Measurements from ENCODE around the gene MPP4. TPM values are rescaled to one million over a fixed set of nuclear protein-coding genes. Genes with fewer than 3 reads are reported as not detected.

MPP4 gene
- total and polyA plus RNA-seq, 10 of the 15 experiments (the other 5 are each of a cell fraction or from before 2014, with no cell fraction given): 0.03 to 0.14 (median 0.05) TPM; not detected in 4

DNA sequence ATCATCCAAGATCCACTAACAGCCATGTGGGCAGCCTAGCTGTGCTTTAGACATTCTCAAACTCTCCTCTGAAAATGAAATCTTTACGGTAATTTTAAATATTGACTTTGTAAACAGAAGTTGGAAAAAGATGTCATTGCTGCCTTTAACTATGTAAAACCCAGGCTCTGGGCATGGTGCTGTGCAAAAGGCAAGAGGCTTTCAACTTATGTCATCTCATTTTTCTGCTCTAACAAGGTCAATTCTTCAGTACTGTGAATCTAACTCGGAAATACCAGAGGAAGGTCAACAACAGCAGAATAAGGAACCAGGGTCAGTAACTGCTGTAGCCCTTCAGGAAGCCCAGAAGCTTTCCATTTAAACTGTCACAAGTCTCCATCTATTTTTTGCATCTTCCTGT, 37.0 kb upstream of the MPP4 start:
- FAIRE-seq (no peak), ATAC-seq (no peak)

More for the DNA sequence above, 37.0 kb upstream of the MPP4 start:
- H3K27me3 ChIP-seq (replicated peaks in 1 of 2; ENCODE audit: control insufficient read depth in 2 of 2, insufficient read depth in 2 of 2, low read length in 1 of 2): no peaks in the 10 kb centered on the region
- POLR2A ChIA-PET: no interaction called here
- TF ChIP-seq STAT3 (IDR thresholded peaks at IDR 0.05; ENCODE audit: low read depth, low read length) (no peak), MYB (IDR thresholded peaks at IDR 0.05; ENCODE audit: borderline replicate concordance, low read depth, low read length) (no peak), EGR1 (IDR thresholded peaks at IDR 0.05; ENCODE audit: borderline replicate concordance in 1 of 2, low read depth in 2 of 2, low read length in 2 of 2) (no peak), ZNF384 (IDR thresholded peaks at IDR 0.05; ENCODE audit: borderline replicate concordance, low read depth, low read length) (no peak), NRF1 (conservative IDR thresholded peaks at IDR 0.05; ENCODE audit: low read depth, low read length) (no peak), IKZF1 (conservative IDR thresholded peaks at IDR 0.05) (no peak)
- TF ChIP-seq, protein P1, sequence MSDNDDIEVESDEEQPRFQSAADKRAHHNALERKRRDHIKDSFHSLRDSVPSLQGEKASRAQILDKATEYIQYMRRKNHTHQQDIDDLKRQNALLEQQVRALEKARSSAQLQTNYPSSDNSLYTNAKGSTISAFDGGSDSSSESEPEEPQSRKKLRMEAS (IDR thresholded peaks at IDR 0.05; ENCODE audit: low read depth, low read length): no peak
- TF ChIP-seq, protein P2, sequence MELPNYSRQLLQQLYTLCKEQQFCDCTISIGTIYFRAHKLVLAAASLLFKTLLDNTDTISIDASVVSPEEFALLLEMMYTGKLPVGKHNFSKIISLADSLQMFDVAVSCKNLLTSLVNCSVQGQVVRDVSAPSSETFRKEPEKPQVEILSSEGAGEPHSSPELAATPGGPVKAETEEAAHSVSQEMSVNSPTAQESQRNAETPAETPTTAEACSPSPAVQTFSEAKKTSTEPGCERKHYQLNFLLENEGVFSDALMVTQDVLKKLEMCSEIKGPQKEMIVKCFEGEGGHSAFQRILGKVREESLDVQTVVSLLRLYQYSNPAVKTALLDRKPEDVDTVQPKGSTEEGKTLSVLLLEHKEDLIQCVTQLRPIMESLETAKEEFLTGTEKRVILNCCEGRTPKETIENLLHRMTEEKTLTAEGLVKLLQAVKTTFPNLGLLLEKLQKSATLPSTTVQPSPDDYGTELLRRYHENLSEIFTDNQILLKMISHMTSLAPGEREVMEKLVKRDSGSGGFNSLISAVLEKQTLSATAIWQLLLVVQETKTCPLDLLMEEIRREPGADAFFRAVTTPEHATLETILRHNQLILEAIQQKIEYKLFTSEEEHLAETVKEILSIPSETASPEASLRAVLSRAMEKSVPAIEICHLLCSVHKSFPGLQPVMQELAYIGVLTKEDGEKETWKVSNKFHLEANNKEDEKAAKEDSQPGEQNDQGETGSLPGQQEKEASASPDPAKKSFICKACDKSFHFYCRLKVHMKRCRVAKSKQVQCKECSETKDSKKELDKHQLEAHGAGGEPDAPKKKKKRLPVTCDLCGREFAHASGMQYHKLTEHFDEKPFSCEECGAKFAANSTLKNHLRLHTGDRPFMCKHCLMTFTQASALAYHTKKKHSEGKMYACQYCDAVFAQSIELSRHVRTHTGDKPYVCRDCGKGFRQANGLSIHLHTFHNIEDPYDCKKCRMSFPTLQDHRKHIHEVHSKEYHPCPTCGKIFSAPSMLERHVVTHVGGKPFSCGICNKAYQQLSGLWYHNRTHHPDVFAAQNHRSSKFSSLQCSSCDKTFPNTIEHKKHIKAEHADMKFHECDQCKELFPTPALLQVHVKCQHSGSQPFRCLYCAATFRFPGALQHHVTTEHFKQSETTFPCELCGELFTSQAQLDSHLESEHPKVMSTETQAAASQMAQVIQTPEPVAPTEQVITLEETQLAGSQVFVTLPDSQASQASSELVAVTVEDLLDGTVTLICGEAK (IDR thresholded peaks at IDR 0.05; ENCODE audit: borderline replicate concordance): no peak
- WGBS (ENCODE audit: insufficient coverage, insufficient replicate concordance, low lambda C conversion rate, missing lambda C conversion rate): 95% methylated on average over 2 of the region's 2 CpGs
- H3K9ac ChIP-seq (ENCODE audit: control insufficient read depth, insufficient read depth, low read length): no peak overlapping the region
- H3K27ac ChIP-seq (ENCODE audit: control insufficient read depth, insufficient read depth): no peak overlapping the region
- in situ Hi-C loops (cut with MboI): no loop called here
- no peaks in the 10 kb centered on the region for H4K20me1 ChIP-seq (ENCODE audit: control insufficient read depth, insufficient read depth)
- intact Hi-C loops (cut with micrococcal nuclease; ENCODE audit: unreplicated experiment): no loop called here
- no peaks in the 10 kb centered on the region for H3K4me1 ChIP-seq (ENCODE audit: control insufficient read depth, insufficient read depth, low read length)
- 0 out of 4 replicates have a peak, but pooled peaks cover 0 to 3% of the 10 kb centered on the region in 2 experiments for H3K36me3 ChIP-seq (ENCODE audit: control insufficient read depth in 2 of 2, insufficient read depth in 2 of 2, low read length in 1 of 2)
- H3K4me3 ChIP-seq: no peak overlapping the region
- no peaks in the 10 kb centered on the region for H3K79me2 ChIP-seq (ENCODE audit: control insufficient read depth, insufficient read depth, low read length)
- H2AFZ ChIP-seq (ENCODE audit: control insufficient read depth, low read depth, low read length): no peak overlapping the region
- SMC1A ChIA-PET (ENCODE audit: uncharacterized antibody, unreplicated experiment): no interaction called here
- RAD21 ChIA-PET (ENCODE audit: unreplicated experiment): no interaction called here
- BruUV-seq (replicated peaks): no TSS peak
- H3K9me3 ChIP-seq (replicated peaks; ENCODE audit: control insufficient read depth, insufficient read depth, low read length): no peaks in the 10 kb centered on the region; the same call in 1 of the 3 replicates
- DNase-seq (ENCODE audit: low read depth, low spot score): no peak
- CTCF ChIA-PET: no interaction called here
- H3K4me2 ChIP-seq (ENCODE audit: control insufficient read depth, insufficient read depth): no peak overlapping the region
